DMS114 treated with DMSO at 0.1 percent for 48 hours (cell line): ENCODE results near the gene MKRN2OS.

ENCODE experiments used
- DNase-seq: peaks from one replicate; lab custom pipeline; 2025; ENCODE audit not compliant: unreplicated experiment; lab: John Stamatoyannopoulos, UW

The MKRN2OS gene, protein sequence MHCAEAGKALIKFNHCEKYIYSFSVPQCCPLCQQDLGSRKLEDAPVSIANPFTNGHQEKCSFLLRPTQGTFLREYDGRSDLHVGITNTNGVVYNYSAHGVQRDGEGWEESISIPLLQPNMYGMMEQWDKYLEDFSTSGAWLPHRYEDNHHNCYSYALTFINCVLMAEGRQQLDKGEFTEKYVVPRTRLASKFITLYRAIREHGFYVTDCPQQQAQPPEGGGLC

DNA sequence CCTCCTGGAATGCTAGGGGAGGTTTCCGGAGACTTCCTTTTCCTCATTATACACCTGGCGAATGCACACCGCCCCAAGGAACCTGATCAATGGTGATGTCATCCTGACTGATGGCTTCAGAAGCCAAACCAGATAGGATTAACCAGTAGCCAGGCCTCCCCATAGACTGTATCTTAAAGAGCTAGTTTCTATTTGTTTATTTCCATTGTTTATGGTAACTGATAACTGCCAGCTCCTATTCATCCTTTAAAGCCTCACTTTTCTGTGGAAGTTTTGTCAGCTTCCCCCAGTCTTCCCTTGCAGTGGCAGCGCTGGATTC is at the start of gene MKRN2OS:
Gene MKRN2OS (minus strand): TSS at position 27 of the 319 bp plus-strand sequence. CDS start 35 bp downstream, outside the sequence.
- no peak for DNase-seq

DNA sequence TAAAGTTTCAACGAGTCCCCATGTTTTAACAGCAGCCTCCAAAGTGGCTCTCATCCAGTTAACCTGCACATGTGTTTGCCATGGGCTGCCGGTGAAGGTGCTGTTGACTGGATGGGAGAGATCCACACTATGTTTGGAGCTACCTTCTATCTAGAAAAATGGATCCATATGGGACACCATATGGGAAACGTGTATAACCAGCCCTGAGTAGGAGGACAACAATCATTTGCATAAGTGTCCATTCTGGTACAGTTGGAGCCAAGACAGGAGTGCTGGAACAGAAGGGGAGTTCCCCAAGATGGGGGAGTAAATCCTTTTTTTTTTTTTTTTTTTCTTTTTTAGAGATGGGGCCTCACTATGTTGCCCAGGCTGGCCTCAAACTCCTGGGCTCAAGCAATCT is 48.2 kb upstream of the MKRN2OS start:
- no peak for DNase-seq

DNA sequence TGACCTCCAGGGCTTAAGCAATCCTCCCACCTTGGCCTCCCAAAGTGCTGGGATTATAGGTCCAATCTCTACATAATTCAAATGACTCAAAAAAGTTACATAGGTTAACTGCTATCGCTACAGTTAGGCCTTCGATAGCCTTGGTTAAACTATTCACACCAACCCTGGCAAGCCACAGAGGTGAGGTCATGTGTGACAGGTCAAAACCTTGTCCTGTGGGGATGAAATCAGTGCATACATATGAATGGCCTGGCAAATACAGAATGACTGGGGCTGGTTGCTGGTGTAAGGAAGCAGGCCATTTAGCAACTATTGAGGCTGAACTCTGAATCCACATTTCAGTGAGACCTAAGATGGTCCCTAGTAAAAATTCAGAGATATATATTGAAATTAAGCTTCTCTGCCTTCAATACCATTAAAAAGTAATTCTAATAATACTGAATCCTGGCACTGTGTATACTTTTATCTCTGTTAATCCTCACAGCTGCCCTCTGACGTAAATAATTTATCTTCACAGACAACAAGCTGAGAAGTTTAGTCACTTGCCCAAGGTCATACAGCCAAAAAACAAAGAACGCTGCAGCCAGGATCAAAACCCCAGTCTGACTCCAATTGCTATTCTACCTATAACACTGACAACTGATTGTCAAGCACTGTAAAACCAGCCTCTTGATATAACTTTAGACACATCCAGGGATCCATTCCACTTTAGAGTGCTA is 46.9 kb upstream of the MKRN2OS start:
- no peak for DNase-seq

DNA sequence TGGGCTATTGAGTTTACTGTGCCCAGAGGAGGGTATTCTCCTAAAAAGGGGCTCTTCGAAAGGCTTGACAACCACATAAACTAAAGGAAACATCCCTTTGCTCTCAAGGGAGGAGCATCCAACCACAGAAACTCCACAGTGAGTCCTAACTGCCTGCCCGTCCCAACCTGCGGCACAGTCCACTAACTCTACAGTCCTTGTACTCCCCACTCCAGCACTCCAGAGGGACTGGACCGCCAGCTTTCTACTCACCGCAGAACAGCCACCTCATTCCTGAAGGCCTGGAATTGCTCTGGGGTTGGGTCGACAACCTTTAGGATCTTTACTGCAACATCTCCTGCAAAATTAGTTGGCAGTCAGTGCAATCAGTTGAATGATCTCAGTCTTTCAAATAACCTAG is 46.2 kb upstream of the MKRN2OS start:
- DNase-seq: no peak

DNA sequence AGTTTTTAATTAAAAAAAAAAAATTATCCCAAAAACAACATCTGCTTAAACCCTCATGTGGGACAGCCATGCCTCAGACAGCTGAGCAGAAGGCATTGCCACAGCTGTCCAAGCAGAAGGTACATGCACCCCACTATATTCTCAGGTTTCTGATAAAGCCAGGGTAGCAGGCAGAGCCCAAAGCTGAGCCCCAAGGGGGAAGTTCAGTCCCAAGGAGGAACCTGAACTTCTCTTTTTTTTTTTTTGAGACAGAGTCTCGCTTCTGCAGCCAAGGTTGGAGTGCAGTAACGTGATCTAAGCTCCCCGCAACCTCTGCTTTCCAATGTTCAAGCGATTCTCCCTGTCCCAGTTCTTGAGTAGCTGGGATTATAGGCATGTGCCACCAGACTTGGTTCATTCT is 44.8 kb upstream of the MKRN2OS start:
- no peak for DNase-seq

DNA sequence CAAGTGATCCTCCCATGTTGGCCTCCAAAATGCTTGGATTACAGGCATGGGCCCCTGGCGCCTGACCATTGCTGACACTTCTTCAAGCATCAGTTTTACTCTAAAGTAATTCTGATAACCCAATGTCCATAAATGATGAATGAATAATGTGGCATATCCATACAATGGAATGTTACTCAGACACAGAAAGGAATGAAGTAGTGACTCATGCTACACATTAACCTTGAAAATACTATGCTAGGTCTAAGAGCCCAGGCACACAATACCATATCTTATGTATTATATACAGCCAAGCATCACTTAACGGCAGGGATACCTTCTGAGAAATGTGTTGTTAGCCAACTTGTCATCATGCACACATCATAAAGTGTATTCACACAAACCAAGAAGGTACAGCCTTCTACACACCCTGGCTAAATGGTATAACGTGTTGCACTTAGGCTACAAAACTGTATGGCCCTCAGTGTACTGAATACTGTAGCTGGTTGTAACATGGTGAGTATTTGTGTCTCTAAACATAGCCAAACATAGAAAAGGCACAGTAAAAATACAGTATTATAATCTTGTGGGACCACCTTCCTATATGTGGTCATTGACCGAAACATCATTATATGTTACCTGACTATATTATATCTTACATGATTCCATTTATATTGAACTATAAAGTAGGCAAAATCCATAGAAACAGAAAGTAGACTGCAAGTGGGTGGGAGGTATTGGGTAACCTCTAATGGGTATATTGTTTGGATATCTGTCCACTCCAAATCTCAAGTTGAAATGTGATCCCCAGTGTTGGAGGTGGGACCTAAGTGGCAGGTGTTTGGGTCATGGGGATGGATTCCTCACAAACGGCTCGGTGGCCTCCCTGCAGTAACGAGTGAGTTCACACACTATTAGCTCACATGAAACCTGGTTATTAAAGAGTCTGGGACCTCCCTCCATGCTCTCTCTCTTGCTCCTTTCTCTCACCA is 43.0 kb upstream of the MKRN2OS start:
- DNase-seq: no peak

DNA sequence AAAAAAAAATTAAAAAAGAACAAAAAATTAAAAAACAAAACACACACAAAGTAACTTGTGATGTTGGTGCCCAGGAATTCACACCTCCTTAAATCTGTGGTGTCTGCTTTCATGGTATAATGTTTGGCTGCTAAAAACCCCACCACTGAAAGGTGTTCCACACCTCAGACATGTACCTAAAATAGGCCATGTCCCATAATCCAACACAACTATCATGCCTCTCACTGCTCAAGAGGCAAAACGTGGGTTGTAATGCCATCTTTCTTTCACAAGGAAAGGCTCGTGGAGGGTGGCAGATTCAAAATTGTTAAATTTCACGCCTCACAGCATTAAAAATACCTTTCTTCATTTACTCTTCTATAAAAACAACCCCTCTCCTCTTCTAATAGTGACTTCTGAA is 41.1 kb upstream of the MKRN2OS start:
- DNase-seq: no peak

DNA sequence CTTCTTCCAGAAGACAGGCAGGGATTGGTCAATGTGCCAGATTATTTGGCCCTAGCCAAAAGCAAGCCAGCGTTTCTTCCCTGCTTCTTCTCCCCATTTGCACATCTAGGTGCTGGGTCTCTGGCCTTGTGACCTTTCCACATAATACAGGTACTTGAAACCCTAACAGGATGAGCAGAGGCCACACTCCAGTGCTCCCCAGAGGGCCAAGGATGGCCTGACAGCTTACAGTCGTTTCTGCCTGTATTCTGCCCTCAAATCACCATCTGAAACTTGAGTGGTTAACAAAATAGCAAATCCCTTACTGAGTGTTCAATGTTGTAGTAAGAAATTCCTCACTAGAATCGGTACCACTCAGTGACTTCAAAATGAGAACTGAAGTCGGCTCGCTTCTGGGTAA is 40.7 kb upstream of the MKRN2OS start:
- no peak for DNase-seq

DNA sequence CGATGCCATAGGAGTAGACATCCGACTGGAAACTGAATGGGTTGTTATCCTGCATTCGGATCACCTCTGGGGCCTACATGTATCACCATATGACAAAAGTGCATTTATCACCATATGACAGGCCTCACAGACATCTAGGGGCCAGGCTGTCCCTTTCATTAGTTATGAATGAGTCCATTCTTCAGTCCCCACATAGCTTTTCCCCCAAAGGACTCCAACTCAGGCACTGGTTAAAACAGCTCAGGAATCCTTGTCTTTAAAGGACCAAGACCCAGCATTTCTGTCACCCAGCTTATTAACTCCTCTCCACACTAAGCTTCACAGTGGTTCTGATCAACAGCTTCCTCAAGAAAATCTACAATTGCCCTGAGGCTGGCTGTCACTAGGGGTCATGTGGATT is 39.9 kb upstream of the MKRN2OS start:
- no peak for DNase-seq

DNA sequence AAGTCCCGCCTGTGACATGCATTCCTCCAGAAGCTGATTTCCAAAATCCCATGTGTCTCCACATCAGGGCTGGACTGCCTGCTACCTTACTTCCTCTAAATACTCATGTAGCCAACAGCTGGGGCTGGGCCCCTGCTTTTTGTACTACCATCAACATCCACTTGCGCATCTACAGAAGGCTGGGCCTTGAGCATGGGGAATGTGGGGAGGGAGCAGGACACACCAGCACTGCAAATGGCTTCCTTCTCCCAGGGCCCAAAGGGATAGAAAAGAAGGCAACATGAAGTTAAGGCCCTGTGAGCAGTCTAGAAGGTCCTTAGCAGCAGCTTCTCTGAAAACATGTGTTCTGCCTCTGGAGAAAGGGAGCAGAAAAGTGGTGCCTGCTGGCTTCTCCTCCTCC is 38.8 kb upstream of the MKRN2OS start:
- no peak for DNase-seq

DNA sequence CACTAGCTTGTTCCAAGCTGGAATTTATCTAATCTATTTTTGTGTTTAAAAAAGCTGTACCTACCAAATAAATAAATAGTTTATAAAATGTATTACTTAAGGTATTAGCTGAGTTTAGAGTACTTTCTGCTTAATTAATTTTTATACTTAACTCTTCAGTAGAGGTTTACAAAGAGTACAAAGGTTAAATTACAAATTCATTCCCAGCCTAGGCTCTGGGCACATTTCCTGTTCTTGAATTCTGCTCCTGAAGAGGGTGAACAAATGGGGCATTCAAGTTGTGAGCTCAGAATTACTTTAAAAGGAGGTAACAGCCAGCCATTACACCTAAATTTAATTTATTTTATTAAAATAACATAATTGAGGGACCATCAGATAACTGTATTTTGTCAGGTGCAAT is 38.0 kb upstream of the MKRN2OS start:
- no peak for DNase-seq

DNA sequence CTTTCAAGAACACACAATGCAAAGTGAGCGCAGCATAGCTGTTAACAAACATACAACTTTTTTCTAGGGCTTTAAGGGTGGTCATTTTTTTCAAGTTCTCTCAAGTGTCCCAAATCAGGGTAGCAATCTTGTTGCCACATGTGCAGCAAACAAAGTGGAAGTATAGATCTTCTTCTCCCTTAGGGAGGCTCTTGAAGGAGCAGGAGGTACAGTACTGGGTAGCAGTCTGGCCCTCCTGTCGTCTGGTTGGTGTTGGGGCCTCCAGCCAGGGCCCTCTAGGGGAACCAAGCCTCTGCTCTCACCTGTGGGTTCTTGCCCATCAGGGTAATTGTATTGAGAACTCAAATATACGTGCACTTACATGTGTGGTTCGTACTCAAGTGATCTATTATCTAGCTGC is 37.4 kb upstream of the MKRN2OS start:
- no peak for DNase-seq

DNA sequence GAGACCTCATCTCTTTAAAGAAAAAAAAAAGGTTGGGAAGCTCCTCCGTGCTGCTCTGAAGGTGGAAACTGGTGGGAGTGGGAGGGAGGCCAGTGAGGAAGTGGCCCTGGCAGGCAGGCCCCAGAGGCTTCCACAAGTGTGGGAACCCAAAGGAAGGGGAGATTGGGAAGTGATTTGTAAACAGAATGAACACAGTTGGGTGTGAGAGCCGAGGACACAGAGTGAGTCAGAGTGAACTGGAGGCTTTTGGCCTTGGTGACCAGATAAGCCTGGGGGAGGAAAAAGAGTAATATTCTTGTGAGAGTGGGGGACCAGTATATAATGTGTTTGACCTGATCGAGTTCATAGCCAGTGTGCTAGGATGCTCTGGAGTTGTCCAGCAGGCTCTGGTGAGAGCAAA is 34.6 kb upstream of the MKRN2OS start:
- DNase-seq: no peak

DNA sequence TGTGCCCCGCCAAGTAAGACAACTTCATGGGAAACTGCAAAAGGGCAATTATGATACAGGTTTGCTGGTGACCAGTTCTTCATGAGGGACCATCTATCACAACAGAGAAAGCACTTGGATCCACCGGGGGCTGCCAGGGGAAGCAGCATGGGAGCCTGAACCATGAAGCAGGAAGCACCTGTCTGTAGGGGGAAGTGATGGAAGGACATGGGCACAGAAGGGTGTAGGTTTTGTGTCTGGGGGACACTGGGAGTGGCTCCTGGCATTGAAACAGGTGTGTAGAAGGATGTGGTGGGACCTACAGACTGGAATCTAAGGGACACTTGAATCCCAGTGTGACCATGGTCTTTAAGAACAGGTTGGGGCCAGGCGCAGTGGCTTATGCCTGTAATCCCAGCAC is 34.2 kb upstream of the MKRN2OS start:
- no peak for DNase-seq

DNA sequence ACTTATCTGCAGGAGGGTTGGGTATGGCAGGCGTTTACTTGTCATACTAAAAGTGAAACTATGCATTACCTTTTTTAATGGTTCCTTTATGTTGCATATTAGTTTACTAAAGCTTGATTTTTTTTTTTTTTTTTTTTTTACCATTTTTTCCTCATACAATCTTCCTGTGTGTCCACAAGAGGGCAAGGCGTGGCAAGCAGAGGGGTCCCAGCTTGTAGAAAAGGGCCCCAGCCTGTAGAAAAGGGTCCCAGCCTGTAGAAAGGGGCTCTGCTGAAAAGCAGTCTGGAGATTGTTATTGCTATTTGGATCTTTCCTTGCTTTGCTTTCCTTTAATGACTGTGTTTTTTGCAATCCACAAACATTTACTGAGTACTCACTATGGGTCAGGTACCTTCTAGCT is 33.4 kb upstream of the MKRN2OS start:
- no peak for DNase-seq

DNA sequence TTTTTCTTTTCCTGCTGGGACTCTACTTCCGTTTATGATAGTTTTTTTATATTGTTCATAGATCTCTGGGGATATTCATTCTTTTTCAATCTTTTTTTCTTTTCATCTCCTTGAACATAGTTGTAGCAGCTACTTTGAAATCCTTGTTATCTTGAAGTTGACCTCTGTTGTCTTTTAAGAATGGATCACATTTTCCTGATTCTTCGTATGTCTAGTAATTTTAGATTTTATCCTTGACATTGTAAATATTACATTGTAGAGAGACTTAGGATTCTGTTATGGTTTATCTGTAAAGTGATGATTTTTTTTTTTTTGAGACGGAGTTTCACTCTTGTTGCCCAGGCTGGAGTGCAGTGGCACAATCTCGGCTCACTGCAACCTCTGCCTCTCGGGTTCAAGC is 32.1 kb upstream of the MKRN2OS start:
- DNase-seq: no peak

DNA sequence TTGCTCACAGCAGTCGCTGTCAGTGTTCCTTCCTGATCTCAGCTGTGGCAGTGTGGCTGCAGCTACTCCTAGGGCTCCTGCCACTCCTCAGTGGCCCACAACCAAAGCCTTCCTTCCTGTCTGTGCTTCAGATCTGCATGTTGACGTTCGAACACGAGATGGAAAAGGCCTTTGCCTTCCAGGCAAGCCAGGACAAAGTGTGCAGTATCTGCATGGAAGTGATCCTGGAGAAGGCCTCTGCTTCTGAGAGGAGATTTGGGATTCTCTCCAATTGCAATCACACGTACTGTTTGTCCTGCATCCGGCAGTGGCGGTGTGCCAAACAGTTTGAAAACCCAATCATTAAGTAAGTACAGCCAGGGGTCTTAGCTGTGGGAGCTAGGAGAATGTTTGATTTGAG is 29.4 kb upstream of the MKRN2OS start:
- DNase-seq: no peak

DNA sequence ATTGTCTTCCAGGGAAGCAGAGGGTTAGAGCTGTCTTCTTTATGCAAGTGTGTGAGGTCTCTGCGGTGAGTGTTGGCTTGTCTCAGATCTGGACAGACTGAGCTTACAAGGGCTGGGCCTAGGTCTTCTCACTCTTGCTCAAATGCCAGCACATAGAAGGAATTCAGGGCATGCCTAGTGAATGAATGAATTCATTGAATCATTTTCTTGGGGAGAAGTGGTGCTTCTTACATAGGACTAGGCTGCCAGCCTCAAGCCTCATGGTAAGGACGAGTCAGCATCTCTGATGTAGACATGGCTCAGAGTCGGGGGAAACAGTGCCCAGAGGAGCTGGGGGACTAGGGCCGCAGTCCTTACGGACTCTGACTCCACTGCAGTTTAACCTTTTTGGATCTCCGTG is 28.8 kb upstream of the MKRN2OS start:
- DNase-seq: no peak

DNA sequence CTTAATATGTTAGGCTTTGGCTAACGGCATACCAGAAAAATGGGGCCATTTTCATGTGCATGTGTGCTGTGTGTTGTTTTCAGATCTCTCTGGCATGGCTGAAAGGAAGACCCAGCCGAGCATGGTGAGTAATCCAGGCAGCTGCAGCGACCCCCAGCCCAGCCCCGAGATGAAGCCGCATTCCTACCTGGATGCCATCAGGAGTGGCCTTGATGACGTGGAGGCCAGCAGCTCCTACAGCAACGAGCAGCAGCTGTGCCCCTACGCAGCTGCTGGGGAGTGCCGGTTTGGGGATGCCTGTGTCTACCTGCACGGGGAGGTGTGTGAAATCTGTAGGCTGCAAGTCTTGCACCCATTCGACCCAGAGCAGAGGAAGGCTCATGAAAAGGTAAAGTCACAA is 26.7 kb upstream of the MKRN2OS start:
- DNase-seq: no peak

DNA sequence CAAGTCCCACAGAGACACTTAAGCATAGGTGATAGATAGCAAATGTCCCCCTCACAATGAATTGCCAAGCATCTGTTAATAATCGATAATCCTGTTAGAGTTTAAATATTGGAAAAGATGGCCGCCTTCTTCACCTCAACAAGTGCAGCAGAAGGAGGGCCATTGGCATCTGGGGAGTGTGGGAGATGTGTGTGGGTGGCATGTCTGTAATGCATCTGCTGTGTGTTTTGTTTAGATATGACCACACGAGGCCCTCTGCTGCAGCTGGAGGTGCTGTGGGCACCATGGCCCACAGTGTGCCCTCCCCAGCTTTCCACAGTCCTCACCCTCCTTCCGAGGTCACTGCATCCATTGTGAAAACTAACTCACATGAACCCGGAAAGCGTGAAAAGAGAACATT is 24.5 kb upstream of the MKRN2OS start:
- DNase-seq: no peak

DNA sequence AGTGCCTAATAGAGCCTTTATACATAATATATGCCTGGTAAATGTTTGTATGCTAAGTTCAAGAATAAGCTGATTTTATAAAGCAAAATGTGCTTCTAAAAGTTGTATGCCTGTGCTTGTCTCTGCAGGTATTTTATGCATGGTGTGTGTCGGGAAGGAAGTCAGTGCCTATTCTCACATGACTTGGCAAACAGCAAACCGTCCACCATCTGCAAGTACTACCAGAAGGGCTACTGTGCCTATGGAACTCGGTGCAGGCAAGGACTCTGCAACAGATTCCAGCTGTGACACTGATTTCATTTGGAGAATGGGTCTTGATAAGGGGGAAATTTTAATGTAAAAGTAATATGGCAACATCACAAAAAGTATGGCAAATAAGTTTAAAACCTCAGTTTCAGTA is 23.4 kb upstream of the MKRN2OS start:
- DNase-seq: no peak

DNA sequence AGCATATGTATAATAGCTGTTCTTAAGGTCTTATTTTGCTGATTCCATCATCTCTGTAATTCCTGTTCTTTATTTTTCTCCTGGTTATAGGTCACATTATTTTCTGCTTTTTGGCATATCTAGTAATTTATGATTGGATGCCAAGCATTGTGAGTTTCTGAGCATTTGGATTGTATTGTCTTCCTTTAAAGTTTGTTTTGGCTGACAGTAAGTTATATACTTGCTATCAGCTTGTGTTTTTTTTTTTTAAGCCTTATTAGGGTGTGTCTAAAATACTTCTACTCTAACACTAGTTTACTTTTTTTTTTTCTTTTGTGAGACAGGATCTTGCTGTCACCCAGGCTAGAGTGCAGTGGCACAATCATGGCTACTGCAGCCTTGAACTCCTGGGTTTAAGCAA is 21.7 kb upstream of the MKRN2OS start:
- DNase-seq: no peak
